ENCODE data around the gene ITCH.

- TF ChIP-seq, protein P1, sequence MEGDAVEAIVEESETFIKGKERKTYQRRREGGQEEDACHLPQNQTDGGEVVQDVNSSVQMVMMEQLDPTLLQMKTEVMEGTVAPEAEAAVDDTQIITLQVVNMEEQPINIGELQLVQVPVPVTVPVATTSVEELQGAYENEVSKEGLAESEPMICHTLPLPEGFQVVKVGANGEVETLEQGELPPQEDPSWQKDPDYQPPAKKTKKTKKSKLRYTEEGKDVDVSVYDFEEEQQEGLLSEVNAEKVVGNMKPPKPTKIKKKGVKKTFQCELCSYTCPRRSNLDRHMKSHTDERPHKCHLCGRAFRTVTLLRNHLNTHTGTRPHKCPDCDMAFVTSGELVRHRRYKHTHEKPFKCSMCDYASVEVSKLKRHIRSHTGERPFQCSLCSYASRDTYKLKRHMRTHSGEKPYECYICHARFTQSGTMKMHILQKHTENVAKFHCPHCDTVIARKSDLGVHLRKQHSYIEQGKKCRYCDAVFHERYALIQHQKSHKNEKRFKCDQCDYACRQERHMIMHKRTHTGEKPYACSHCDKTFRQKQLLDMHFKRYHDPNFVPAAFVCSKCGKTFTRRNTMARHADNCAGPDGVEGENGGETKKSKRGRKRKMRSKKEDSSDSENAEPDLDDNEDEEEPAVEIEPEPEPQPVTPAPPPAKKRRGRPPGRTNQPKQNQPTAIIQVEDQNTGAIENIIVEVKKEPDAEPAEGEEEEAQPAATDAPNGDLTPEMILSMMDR (IDR thresholded peaks at IDR 0.05) = no peak
- TF ChIP-seq SIN3A (IDR thresholded peaks at IDR 0.05; ENCODE audit: borderline replicate concordance, insufficient read depth, low read depth, low read length) (no peak), POLR2AphosphoS5 (IDR thresholded peaks at IDR 0.05; ENCODE audit: low read depth, low read length) (no peak)
Measured at GRCh38 chr20:34347571-34347970, 15.5 kb upstream of the ITCH start.
